ENCODE data around the gene TOMM5.

TOMM5 gene

DNA sequence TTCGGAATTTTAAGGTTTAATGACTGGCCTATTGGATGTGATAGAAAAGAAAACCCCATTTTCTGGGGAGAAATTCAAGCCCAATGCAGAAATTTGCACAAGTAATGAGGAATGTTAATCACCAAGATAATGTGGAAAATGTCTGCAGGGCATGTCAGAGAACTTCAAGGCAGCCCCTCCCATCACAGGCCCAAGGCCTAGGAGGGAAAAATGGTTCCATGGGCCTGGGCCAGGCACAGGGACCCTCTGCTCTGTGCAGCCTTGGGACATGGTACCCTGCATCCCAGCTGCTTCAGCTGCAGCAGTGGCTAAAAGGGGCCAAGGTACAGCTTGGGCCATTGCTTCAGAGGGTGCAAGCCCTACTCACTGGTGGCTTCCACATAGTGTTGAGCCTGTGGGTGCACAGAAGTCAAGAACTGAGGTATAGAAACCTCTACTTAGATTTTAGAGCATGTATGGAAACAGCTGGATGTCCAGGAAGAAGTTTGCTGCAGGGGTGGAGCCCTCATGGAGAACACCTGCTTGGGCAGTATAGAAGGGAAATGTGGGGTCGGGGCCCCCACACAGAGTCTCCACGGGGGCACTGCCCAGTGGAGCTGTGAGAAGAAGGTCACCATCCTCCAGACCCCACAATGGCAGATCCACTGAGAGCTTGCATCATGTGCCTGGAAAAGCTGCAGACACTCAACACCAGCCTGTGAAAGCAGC, 28.4 kb downstream of the TOMM5 start:
- no peak for DNase-seq (ENCODE audit: low read depth in 2 of 3, low spot score in 2 of 3)

DNA sequence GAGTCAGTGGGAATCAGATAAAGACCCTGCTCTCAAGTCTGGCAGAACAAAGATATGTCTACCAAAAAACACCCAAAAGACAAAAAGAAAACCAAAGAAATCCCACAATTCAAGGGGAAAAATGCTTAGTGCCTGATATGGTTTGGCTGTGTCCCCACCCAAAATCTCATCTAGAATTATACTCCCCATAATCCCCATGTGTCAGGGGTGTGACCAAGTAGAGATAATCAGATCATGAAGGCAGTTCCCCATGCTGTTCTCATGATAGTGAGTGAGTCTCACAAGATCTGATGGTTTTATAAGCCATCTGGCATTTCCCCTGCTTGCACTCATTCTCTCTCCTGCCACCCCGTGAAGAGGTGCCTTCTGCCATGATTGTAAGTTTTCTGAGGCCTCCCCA, 29.6 kb downstream of the TOMM5 start:
- no peak for DNase-seq (ENCODE audit: low read depth in 2 of 3, low spot score in 2 of 3)

DNA sequence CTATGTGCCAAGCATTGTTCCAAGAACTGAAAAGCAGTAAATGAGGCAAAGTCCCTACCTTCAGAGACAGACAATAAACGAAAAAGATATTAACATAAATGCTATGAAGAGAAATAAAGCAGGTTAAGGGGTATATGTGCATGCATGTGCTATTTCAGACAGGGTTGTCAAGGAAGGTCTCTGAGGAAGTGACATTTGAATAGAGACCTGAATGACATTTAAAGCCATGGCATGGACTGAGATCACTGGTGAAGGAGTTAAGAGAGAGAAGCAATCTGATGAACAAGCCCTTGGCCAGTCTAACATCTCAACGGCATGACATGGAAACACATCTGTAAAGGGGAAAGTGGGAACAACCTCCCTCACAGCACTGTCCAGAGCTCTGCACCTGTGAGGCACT, 30.7 kb downstream of the TOMM5 start:
- DNase-seq (ENCODE audit: low read depth in 2 of 3, low spot score in 2 of 3): no peak

DNA sequence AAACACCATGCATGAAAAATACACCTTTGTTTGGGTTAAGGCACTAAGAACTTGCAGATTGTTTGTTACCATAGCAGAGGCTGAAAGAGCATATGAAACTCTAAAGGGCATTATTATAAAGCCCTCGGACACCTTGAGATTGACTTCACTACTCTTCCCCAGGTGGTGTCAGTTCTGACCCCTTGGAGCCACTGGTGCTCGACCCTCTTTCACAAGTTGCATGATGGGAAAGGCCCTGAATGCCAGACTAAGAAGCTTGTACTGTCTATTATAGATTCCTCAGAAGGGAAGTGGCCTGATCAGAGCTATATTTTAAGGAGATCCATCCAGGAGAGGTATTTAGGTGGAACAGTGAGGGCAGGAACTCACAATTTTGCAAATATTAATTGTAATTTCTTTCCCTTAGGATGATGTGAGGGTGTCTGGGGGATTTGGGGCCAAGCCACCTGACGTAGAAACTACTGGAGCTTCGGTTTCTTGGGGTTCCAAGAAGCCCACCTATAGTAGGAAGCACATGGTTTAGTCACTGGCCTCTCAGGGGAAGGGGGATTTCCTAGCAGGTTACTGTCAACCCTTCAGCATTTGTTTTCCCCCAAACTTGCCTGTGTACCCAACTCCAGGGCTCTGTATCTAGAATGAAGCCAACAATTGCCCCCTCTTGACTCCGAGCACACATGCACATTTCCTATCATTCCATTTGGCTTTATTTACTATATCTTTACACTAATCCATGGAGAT, 32.4 kb downstream of the TOMM5 start:
- no peak for DNase-seq (ENCODE audit: low read depth in 2 of 3, low spot score in 2 of 3)

DNA sequence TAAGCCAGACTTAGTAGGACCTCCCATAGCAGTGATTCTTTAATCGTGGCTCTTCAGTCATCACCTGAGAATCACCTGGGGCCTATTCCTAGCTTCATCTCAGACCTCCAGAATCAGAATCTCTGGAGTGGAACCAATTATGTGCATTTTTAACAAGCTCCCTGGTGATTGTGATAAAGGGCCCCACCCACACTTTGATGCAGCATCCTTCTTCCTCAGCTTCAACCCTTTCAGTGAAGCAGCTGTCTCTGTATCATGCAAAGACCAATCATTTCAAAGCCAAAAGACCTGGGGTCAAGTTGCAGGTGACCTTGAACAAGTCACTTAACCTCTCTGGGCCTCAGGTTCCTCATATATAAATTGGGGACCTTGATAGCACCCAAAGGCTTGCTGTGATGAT, 33.3 kb downstream of the TOMM5 start:
- no peak for DNase-seq (ENCODE audit: low read depth in 2 of 3, low spot score in 2 of 3)

DNA sequence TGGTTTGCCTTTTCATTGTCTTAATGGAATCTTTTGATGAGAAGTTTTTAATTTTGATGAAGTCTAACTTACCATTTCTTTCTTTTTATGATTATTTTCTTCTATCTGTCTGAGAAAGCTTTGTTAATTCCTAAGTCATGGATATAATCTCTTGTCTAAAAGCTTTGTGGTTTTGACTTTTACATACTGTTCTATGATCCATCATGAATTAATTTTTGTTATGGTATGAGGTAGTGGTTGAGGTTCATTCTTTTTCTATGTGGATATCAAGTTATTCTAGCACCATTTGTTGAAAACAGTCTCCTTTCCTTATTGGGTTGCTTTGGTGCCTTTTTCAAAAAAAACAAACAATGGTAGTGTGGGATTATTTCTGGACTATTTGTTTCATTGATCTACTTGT, 36.6 kb downstream of the TOMM5 start:
- no peak for DNase-seq (ENCODE audit: low read depth in 2 of 3, low spot score in 2 of 3)

DNA sequence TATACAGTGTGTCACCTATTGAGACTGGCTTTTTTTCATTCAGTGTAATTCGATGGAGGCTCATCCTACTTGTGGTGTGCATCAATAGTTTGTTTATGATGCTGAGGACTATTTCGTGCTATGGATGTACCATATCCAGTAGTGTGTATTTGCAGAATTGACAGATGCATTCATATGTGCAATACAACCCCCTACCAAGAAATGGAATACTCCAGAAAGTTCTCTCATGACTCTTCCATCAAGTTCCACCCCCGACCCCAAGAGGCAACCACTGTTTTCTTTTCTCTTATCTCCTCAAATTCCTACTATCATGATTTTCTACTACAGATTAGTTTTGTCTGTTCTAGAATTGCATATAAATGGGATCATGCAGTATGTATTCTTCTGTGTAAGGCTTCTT, 38.1 kb downstream of the TOMM5 start:
- DNase-seq (ENCODE audit: low read depth in 2 of 3, low spot score in 2 of 3): no peak

DNA sequence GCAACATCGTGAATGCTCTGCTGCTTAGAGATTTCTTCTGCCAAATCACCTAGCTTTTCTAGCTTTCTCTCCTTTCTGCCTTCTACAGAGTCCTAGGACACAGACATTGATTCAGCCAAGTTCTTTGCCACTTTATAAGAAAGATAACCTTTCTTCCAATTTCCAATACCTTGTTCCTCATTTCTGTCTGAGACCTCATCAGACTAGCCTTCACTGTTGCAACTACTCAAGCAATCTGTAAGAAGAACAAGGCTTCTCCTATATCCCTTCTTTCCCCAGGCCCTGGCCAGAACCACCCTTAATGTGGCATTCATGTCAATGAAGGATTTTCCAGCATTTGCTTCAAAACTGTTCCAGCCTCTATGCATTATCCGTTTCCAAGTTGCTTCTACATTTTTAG, 40.5 kb downstream of the TOMM5 start:
- no peak for DNase-seq (ENCODE audit: low read depth in 2 of 3, low spot score in 2 of 3)

DNA sequence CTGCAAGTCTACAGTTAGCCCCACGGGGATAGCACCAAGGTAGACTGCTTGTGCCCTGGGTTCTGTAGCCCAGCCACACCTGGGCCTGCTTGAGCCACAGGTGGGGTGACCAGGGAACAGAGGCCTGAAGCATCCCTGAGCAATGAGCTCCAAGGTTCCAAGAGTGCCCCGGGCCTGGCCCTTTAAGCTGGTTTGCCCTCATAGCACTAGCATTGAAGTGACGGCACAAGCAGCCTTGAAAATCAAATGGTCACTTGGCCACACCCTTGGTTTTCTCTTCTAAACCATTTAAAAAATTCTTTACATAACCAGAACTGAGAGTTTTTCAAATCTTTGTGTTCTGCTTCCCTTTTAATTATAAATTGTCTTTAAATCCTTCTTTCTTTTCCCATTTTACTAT, 40.9 kb downstream of the TOMM5 start:
- no peak for DNase-seq (ENCODE audit: low read depth in 2 of 3, low spot score in 2 of 3)

DNA sequence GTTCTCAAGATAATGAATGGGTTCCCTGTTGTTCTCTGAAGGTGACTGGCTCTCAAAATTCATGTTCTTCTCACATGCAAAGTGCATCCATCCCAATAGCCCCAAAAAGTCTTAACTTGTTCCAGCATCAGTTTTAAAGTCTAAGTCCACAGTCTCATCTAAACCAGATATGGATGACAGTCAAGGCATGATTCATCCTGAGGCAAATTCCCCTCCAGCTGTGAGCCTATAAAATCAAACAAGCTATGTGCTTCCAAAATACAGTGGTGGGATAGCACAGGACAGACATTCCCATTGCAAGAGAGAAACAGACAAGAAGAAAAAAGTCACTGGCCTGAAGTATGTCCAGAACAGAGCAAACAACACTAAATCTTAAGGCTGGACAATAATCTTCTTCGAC, 41.6 kb downstream of the TOMM5 start:
- no peak for DNase-seq (ENCODE audit: low read depth in 2 of 3, low spot score in 2 of 3)

DNA sequence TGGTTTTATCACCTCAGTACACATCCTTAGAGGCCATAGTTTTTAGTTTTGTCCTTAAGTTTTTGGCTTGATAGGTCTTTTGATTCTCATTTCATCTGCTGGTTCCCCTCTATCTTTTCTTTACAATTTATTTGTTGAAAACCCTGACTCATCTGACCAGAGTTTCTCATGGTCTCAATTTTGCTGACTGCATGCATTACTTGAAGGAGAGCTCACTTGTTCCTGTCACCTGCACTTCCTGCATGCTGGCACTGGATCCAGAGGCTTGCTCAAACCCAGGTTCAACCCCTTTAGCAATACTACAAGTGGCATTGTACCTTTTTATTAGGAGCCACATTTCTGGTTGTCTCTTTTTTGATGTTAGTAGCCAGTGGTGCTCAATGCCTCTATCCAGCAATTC, 42.9 kb downstream of the TOMM5 start:
- no peak for DNase-seq (ENCODE audit: low read depth in 2 of 3, low spot score in 2 of 3)

DNA sequence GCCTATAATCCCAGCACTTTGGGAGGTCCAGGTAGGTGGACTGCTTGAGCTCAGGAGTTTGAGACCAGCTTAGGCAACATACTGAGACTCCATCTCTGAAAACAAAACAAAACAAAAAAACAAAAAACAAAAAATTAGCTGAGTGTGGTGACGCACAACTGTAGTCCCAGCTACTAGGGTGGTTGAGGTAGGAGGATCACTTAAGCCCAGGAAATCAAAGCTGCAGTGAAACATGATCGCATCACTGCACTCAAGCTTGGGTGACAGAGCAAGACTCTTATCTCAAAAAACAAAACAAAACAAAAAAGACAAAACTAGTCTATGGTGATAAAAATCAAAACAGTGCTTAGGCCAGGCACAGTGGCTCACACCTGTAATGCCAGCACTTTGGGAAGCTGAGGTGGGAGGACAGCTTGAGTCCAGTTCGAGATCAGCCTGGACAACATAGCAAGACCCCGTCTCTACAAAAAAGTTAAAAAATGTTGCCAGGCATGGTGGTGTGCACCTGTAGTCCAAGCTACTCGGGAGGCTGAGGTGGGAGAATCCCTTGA, 45.0 kb downstream of the TOMM5 start:
- no peak for DNase-seq (ENCODE audit: low read depth in 2 of 3, low spot score in 2 of 3)

DNA sequence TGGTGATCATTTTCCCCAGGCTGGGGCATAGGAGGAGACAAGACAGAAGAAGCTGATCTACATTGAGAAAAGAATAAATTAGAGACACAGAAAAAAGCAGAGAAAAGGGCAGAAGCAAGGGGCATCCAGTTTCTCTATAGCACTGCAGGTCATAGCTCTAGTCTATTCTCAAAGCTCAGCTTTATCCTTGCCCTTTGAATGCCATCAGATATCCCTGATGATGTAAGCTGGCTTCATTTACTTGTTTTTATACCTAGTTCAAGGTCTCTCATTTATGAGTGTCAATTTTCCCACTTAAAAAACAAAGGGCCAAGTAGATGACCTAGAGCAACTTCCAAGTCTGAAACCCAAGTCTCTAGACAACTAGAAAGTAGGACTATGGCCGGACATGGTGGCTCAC, 48.9 kb downstream of the TOMM5 start:
- DNase-seq (ENCODE audit: low read depth in 2 of 3, low spot score in 2 of 3): no peak

DNA sequence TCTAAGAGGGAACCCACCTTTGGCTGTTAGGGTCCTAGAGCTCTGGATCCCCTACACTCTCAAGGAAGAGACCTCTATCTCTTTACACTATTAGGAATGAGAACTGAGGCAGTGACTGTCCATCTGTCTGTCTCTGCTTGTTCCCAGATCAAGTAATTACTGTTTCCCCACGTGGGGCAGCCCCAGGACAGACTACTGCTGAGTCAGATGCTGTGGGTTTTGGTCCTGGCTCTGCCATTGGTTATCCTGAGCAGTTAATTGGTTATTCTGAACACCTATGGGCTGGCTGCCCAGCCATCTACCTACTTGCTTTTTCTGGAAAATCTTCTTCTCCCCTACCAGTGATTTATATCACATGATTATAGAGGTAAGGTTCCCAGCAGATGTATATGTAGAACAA, 49.5 kb downstream of the TOMM5 start:
- no peak for DNase-seq (ENCODE audit: low read depth in 2 of 3, low spot score in 2 of 3)

DNA sequence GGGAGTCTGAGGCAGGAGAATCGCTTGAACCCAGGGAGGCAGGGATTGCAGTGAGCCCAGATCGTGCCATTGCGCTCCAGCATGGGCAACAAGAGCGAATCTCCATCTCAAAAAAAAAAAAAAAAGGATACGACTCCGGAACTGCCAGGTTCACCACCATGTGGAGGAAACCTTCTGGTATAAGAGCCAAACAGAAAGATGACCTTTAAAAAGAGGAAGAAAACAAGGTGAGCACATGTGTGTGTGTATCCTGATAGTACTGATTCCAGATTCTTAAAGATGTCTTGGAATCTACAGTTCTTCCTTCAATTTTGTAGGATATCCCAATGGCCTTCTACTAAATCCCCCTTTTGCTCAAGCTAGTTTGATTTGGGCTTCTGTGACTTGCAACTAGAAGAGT, 49.9 kb downstream of the TOMM5 start:
- no peak for DNase-seq (ENCODE audit: low read depth in 2 of 3, low spot score in 2 of 3)

DNA sequence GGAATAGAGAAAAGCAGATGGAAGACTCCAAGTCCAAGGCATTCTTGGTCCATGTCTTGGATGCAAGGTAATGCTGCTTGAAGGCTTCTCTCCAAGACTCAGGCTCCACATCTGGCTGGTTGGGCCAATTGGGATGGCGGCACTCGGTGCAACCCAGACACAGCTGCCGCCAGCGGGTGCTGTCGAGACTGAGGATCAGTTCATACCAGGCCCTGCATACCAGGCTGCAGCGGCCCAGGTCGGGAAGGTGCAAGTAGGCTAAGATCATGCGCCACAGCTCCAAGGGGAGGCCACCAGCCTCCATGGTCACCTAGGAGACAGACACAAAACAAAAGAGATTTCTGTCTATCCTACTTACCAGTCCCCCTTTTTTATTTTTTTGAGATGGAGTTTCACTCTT, 50.9 kb downstream of the TOMM5 start:
- DNase-seq (ENCODE audit: low read depth in 2 of 3, low spot score in 2 of 3): no peak

DNA sequence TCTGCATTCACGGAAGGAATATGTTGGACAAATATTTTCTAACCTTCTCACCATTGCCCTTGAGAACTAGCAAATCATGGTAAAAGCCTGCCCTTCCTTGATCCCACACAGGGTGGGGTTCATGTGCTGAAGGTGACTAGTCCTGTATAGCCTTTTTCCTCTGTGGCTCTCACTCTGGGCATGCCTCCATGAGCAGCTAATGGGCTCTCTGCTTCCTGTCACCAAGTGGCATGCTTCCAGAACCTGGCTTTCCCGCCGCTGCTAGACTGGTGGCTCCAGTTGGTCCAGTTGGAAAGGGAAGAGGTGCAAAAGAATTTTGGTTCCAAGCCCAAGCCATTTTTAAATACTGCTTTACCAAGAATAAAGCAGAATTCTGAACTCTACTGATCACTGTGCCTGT, 51.8 kb downstream of the TOMM5 start:
- DNase-seq (ENCODE audit: low read depth in 2 of 3, low spot score in 2 of 3): no peak

DNA sequence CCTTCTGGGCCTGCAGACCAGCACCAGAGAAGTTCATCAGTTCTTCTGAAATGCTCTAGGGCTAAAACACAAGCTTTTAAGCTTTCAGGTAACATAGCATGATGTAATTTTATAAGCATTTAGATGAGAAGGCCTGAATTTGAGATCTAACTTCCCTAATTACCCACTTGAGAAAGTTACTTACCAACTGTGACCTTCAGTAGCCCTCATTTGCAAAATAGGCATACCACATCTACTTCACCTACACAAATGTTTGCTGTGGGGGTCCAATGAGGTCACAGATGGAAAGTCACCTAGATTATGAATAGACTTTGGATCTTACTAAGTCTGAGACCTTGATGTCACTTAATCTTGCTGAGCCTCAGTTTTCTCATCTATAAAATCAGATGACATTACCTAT, 52.8 kb downstream of the TOMM5 start:
- DNase-seq (ENCODE audit: low read depth in 2 of 3, low spot score in 2 of 3): no peak

All from activated CD8-positive, alpha-beta memory T cell treated with anti-CD3 and anti-CD28 coated beads for 48 hours (primary cell).